SIG-M5 treated with dmso at 0.1 percent for 504 hours (cell line): ENCODE measurements around the gene BOD1L2.
A peak's percentile ranks its signal among the peaks of the same experiment; 100 is the strongest.

Experiments used
- DNase-seq: peaks from one replicate; lab custom pipeline; 2025; ENCODE audit not compliant: unreplicated experiment; lab: John Stamatoyannopoulos, UW

BOD1L2 gene

DNA sequence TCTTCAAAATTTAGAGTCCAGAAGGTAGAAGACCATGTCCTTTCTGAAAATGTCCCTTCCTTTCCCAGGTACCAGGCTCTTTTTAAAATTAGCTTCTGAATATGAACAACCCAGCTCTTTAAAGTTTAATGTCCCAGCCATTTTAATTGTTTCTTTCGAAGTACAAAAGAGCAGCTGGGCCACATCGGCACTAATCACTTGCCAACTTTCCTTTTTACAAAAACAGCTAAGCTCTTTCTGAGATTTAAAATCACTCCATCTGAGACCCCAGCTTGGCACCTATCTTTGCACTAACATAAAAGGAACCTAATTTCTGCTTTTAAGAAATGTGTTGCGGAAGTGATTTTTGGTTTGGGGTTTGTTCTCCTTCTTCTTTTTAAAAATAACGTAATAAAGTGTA lies 2.6 kb downstream of the BOD1L2 start:
- peak; percentile 54 for DNase-seq

DNA sequence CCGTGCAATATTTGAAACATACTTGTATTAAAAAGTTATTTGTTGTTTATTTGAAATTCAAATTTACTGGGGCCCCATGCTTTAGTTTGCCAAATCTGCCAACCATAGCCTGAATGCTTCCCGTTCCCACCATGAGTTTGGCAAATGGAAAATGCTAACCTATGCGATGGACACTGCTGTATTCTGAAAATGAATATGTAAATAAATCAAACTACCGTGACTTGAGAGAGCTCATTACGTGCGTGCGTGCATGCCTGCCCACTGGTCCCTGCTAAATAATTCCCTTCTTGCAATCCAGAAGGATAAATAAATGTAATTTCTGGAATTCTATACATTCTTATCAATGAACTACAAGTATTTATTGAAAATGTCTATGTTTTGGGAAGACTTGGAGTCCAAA lies 3.2 kb downstream of the BOD1L2 start:
- no peak for DNase-seq

DNA sequence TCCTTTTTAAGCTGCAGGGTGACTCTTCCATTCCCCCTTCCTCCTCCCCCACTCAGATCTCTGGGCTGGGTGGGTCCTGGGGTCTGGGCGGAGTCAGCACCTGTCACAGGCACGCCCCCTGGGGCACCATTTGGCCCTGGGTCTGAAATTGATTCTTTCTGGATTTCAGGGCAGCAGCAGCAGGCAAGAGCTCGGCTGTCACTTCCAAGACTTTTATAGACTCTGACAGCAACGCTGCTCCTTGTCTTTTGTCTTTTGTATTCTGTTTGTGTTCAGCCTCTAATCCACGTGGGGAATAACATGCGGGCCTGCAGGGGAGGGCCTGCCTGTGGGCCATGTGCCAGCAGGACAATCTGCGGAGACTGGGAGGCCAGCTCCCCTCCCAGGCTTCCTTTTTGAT lies 3.9 kb downstream of the BOD1L2 start:
- no peak for DNase-seq

DNA sequence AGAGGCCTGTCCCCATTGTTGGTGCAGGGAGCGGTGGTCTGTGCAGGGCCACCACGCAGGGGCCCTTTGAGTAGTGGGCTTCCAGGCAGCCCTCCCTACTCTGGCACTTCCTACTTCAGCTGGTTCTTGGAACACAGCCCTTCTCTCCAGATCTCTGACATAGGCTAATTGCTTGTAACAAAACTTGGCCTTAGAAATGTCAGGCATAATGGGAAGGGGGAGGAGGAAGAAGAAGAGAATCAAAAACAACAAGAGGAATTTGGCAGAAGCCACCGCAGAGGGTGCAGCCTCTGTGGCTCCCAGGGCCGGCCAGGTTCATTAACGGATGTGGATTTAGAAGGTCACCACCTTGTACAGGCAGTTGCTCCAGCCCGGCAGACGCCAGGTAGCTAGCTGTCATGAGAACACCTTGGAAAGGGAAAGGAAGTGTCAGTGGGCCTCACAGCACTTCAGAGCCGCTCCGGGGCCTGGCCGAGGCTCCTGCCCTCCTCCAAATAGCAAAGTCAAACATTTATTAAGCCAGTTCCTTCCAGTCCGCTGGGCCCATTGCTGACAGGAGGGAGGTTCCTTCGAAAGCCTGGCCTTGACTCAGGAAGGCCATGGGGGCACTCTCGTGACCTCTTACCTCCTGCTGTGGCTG lies 7.4 kb downstream of the BOD1L2 start:
- no peak for DNase-seq

DNA sequence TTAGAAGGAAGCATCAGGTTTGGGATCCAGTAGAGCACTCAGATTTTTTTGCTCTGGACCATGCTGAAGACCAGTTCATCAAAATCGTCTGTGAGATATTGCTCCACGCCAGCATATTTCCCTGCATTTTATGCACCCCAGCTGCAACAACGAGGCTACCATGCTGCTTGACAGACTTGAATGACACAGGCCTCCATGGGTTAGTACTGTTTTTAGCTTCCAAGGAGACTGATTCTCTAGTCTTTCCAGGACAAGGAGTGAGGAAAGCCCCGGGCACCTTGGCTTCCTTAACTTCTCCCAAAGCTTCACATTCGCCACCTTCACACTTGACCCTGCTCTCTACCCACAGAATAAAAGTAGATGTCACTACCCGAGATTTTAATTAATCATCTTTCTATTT lies 17.5 kb downstream of the BOD1L2 start:
- no peak for DNase-seq

DNA sequence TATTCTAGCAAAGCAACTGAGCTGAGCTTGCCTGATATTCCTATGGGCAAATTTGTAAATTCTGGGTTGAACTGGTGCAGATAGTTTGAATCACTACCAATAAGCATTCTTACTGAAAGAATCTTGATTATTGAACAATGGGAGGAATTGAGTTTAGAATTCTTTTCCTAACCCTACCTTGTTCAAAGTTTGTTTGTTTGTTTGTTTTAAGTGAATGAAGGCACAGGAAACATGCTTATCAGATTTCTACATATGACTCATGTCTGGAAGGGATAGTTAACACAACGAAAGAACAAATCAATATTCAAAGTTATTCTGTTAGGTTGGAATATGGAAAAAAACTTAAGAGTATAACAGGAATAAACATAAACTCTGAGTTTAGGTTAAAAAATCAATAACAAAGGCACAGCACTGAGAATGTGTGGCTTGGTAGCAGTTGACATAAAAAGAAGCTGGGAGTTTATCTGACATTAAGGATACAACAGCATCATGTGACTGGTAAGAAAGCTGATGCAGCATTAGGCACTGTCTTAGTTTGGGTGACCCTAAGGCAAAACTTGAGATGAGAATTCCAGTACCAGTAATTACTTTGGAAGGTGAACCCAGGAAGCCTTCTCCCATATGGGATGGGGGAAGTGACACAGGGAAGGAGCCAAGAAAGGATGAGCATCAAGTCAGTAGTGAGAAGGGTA lies 20.9 kb downstream of the BOD1L2 start:
- no peak for DNase-seq

DNA sequence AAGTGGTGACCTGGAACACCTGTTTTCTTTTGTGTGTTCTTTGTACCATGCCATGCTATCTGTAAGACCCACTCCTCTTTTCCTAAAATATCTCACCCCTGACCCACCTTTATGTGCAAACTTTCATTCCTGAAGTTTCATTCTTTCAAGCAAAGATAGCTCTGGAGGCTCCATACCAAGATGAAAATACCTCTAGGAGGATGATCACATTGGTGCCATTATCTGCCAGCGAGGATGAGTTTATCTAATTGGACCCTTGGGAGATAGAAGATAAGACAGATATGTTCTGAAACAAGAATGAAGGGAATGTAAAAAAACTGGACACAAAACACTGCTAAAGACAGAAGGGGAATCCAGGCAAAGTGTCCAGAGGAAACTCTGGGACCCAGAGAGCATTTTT lies 24.1 kb downstream of the BOD1L2 start:
- DNase-seq = no peak

DNA sequence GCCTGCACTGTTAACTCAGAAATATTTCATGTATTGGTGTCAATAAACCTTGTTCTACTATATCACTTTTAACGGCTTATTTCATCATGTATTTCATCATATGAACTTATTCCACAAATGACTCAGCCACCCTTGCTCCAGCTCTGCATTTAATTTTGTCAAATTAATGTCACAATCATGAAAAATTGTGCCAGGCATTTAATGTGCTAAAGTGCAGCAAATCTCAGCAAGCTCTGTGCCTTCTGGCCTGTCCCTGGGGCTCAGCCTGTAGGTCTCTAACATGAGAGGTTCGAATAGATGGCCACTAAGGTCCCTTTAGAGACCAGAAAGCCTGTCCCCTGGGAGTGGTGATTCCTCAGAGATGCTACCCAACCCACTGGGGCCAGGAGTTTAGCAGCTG lies 28.6 kb downstream of the BOD1L2 start:
- peak; percentile 24 for DNase-seq

DNA sequence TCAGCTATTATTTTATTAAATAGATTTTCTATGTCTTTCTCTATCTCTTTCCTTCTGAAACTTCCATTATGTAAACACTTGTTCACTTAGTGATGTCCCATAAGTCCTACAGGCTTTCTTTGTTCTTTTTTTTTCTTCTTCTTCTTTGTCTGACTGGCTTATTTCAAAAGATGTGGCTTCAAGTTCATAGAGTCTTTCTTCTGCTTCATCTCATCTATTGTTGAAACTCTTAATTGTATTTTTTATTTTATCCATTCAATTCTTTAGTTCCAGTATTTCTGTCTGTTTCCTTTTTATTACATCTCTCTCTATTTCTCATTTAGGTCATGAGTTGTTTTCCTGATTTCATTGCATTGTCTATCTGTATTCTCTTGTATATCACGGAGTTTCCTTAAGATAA lies 38.5 kb downstream of the BOD1L2 start:
- no peak for DNase-seq

DNA sequence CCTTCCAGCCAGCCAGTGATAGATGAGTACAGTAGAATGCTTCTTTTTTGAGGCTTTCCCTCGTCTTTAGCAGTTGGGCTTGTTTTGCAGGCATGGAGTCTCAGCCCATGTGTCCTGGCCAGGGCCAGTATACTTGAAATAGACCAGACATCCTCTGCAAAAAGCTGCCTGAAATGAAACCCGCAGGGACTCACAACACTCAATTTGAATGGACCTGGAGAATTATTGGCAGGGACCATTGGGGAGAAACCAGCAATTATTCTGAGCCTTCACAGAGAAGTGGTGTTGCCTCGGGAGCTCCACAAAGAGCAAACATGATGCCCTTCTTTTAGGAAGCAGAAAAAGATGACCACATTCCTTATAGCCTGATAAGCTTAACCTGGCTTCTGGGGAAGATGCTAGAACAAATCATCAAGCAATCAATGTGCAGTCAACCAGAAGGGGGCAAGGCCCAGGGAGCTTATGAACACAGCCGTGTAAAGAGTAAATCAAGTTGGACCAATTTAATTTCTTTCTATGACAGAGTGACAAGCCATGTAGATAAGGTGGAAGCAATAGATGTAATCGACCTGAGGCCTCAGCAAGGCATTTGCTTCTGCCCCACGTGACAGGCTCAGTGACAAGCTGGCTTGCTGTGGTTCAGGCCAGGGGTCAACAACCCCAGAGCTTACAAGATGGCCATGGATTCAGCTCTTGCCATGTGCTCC lies 42.1 kb downstream of the BOD1L2 start:
- DNase-seq = no peak

DNA sequence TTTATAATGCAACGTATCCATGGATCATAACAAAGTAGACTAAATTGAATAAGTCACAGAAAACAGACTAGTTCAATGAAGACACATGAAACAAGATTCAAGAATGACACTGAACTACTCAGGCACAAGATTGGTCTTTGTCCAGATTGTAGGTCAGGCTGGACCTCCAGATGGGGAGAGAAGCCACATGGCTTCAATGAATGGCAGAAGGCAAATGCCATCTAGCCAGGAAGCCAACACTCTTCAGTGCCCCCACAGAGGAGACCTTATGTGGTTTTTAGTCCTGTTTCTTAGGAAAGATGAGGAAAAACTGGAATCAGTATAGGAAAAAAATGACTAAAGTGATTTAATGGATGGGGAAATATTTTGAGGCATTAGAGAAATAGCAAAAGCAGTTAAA lies 43.1 kb downstream of the BOD1L2 start:
- DNase-seq = no peak

DNA sequence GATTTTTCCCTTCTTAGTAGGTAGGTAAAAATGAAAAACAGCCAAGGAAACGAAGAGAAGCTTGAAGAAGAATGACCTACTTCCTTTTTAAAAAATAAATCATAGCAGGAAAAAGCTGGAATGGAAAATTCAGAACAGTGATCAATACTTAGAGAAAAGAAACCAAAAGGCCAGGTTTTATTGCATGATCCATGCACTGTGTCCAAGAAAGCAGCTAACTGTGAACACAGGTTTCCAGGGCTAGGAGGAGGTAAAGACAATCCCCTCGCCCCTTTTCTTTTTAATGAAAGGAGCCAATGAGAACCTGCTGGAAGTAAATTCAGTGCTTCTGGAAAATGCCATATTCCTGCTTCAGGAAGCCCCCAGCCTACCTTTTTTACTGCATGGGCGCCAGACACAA lies 47.2 kb downstream of the BOD1L2 start:
- DNase-seq = no peak

DNA sequence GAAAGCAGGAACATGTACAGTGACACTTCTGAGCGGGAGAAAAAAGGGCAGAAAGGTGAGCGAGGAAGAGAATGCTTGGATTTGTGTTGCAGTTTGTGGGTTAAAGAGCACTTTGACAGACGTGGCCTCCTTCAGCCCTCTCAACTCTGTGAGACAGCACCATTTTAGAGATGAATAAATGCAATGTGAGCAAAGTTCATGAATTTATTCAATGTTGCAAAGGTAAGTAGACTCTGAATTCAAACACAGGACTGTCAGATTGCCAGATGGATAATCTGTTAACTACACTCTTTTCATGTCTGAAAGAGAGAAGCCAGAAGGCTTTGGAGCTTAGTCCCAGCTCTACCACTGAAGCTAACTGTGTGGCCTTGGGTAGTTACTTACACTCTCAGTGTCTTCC lies 47.7 kb downstream of the BOD1L2 start:
- no peak for DNase-seq

DNA sequence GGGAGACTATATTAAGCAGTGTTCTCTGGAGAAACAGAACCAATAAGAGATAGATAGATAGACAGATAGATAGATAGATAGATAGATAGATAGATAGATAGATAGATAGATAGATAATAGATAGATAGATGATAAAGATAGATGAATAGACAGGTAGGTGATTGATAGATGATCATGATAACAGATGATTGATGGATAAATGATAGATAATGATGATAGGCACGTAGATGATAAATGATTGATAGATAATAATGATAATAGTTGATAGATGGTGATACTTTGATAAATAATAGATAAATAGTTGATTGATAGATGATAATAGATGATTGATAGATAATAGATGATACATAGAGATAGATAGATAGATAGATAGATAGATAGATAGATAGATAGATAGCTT lies 48.5 kb downstream of the BOD1L2 start:
- DNase-seq = no peak

DNA sequence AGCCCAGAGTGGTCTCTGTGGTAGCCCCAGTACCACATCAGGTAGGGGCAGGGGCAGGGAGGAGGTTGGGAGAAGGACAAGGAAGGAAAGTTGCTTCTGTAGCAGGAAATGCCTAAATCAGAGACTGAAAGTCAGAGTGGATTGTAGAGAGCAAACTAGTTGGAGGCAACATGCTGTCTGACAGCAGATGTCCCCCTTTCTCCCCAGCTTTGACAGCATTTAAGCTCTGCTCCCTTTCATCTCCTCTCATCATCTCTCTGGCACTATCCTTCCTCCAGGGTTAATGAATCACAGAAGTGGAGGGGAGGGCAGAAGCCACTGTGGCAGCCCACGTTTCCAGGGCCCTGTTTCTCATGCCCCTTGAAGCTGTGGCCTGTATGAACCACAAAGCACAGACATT lies 50.4 kb downstream of the BOD1L2 start:
- DNase-seq = no peak

DNA sequence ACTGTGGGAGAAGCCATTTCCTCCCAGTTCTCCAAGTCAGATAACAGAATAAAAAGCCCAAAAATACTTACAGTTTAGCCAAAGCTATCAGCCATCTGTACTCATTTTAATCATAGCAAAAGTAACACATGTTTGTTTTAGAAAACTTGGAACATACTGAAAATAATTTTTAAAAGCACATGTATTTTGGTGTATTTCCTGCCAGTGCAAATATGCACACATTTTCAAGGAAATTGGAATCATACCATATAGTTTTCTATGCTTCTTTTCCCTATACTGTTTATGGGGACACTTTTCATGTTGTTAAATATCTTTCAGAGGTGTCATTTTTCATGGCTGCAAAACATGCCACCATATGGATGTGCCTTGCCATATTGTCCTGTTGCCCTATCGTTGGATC lies 51.2 kb downstream of the BOD1L2 start:
- no peak for DNase-seq
